ENCODE results near the gene PTH2.
"Not testable (repeated sequence)": the region's sequence is repeated elsewhere in the genome, so short reads cannot be mapped to it uniquely, and the experiment has no call there.

Gene PTH2

GRCh38 chr19:49461130-49461529, 37.9 kb upstream of the PTH2 start:
- not testable (repeated sequence) for H3K27me3 ChIP-seq (ENCODE audit: low read depth, low read length); H3K4me1 ChIP-seq (ENCODE audit: control insufficient read depth in 1 of 2, insufficient read depth in 2 of 2, low read length in 2 of 2); H3K9me3 ChIP-seq (ENCODE audit: control insufficient read depth in 1 of 2, low read length in 2 of 2); H3K27ac ChIP-seq (ENCODE audit: low read length); H3K4me3 ChIP-seq (ENCODE audit: low read depth in 1 of 2, low read length in 2 of 2)
- H3K36me3 ChIP-seq (ENCODE audit: control insufficient read depth in 1 of 2, insufficient read depth in 2 of 2, low read length in 2 of 2) = peaks cover 0 to 39% of the 10 kb centered on the region in 2 donors

- H3K9me3 ChIP-seq (ENCODE audit: control insufficient read depth in 1 of 2, low read length in 2 of 2) = no peaks in the 10 kb centered on the region
- no peak overlapping the region for H3K27ac ChIP-seq (ENCODE audit: low read length)
- H3K4me3 ChIP-seq (ENCODE audit: low read depth in 1 of 2, low read length in 2 of 2) = no peak overlapping the region
- H3K4me1 ChIP-seq (ENCODE audit: control insufficient read depth in 1 of 2, insufficient read depth in 2 of 2, low read length in 2 of 2) = peaks cover 0 to 2% of the 10 kb centered on the region in 2 donors
- H3K27me3 ChIP-seq (ENCODE audit: low read depth, low read length) = no peaks in the 10 kb centered on the region
- peaks cover 0 to 28% of the 10 kb centered on the region in 2 donors for H3K36me3 ChIP-seq (ENCODE audit: control insufficient read depth in 1 of 2, insufficient read depth in 2 of 2, low read length in 2 of 2)
Measured at GRCh38 chr19:49459388-49459787, 36.1 kb upstream of the PTH2 start.

- H3K27me3 ChIP-seq (ENCODE audit: low read depth, low read length) = no peaks in the 10 kb centered on the region
- H3K9me3 ChIP-seq (ENCODE audit: control insufficient read depth in 1 of 2, low read length in 2 of 2) = no peaks in the 10 kb centered on the region
- H3K27ac ChIP-seq (ENCODE audit: low read length) = peak overlapping the region; percentile 49
- H3K4me3 ChIP-seq (ENCODE audit: low read depth in 1 of 2, low read length in 2 of 2) = no peak overlapping the region
- peaks cover 0 to 10% of the 10 kb centered on the region in 2 donors for H3K4me1 ChIP-seq (ENCODE audit: control insufficient read depth in 1 of 2, insufficient read depth in 2 of 2, low read length in 2 of 2)
- peaks cover 0 to 23% of the 10 kb centered on the region in 2 donors for H3K36me3 ChIP-seq (ENCODE audit: control insufficient read depth in 1 of 2, insufficient read depth in 2 of 2, low read length in 2 of 2)
Measured at GRCh38 chr19:49458567-49458903, 35.3 kb upstream of the PTH2 start.

GRCh38 chr19:49456326-49456725, 33.1 kb upstream of the PTH2 start:
- no peaks in the 10 kb centered on the region for H3K9me3 ChIP-seq (ENCODE audit: control insufficient read depth in 1 of 2, low read length in 2 of 2)
- H3K27ac ChIP-seq (ENCODE audit: low read length) = no peak overlapping the region
- peaks cover 0 to 18% of the 10 kb centered on the region in 2 donors for H3K4me1 ChIP-seq (ENCODE audit: control insufficient read depth in 1 of 2, insufficient read depth in 2 of 2, low read length in 2 of 2)
- H3K4me3 ChIP-seq (ENCODE audit: low read depth in 1 of 2, low read length in 2 of 2) = no peak overlapping the region
- no peaks in the 10 kb centered on the region for H3K27me3 ChIP-seq (ENCODE audit: low read depth, low read length)
- peaks cover 0 to 19% of the 10 kb centered on the region in 2 donors for H3K36me3 ChIP-seq (ENCODE audit: control insufficient read depth in 1 of 2, insufficient read depth in 2 of 2, low read length in 2 of 2)

- Histone ChIP-seq H3K27me3 (ENCODE audit: low read depth, low read length) (no peaks in the 10 kb centered on the region), H3K9me3 (ENCODE audit: control insufficient read depth in 1 of 2, low read length in 2 of 2) (no peaks in the 10 kb centered on the region), H3K4me3 (ENCODE audit: low read depth in 1 of 2, low read length in 2 of 2) (no peak overlapping the region), H3K4me1 (ENCODE audit: control insufficient read depth in 1 of 2, insufficient read depth in 2 of 2, low read length in 2 of 2) (peaks cover 0 to 20% of the 10 kb centered on the region in 2 donors), H3K36me3 (ENCODE audit: control insufficient read depth in 1 of 2, insufficient read depth in 2 of 2, low read length in 2 of 2) (peaks cover 0 to 19% of the 10 kb centered on the region in 2 donors), H3K27ac (ENCODE audit: low read length) (no peak overlapping the region)
Measured at GRCh38 chr19:49455773-49456172, 32.5 kb upstream of the PTH2 start.

- Histone ChIP-seq H3K27me3 (ENCODE audit: low read depth, low read length) (no peaks in the 10 kb centered on the region), H3K9me3 (ENCODE audit: control insufficient read depth in 1 of 2, low read length in 2 of 2) (no peaks in the 10 kb centered on the region), H3K27ac (ENCODE audit: low read length) (peak overlapping the region; percentile 88), H3K36me3 (ENCODE audit: control insufficient read depth in 1 of 2, insufficient read depth in 2 of 2, low read length in 2 of 2) (peaks cover 0 to 13% of the 10 kb centered on the region in 2 donors), H3K4me1 (ENCODE audit: control insufficient read depth in 1 of 2, insufficient read depth in 2 of 2, low read length in 2 of 2) (peaks cover 0 to 25% of the 10 kb centered on the region in 2 donors), H3K4me3 (ENCODE audit: low read depth in 1 of 2, low read length in 2 of 2) (peak overlapping the region; percentile 65 to 90)
Measured at GRCh38 chr19:49453757-49454240, 30.6 kb upstream of the PTH2 start.

- H3K27ac ChIP-seq (ENCODE audit: low read length) = peak within 1 kb of the TSS; percentile 88
- H3K4me1 ChIP-seq (ENCODE audit: control insufficient read depth in 1 of 2, insufficient read depth in 2 of 2, low read length in 2 of 2) = peaks cover 0 to 25% of the 10 kb centered on the region in 2 donors
- peak within 1 kb of the TSS; percentile 90 to 96 for H3K4me3 ChIP-seq (ENCODE audit: low read depth in 1 of 2, low read length in 2 of 2)
- H3K36me3 ChIP-seq (ENCODE audit: control insufficient read depth in 1 of 2, insufficient read depth in 2 of 2, low read length in 2 of 2) = peaks cover 0 to 17% of the 10 kb centered on the region in 2 donors
- no peaks in the 10 kb centered on the region for H3K9me3 ChIP-seq (ENCODE audit: control insufficient read depth in 1 of 2, low read length in 2 of 2)
- no peaks in the 10 kb centered on the region for H3K27me3 ChIP-seq (ENCODE audit: low read depth, low read length)
Measured at GRCh38 chr19:49453013-49453756, 29.9 kb upstream of the PTH2 start, which contains the start of gene ALDH16A1. Gene ALDH16A1 (plus strand): TSS chr19:49453225. CDS start chr19:49453332, 107 bp downstream.

- Histone ChIP-seq H3K27ac (ENCODE audit: low read length) (peak within 1 kb of the TSS; percentile 88), H3K27me3 (ENCODE audit: low read depth, low read length) (no peaks in the 10 kb centered on the region), H3K9me3 (ENCODE audit: control insufficient read depth in 1 of 2, low read length in 2 of 2) (no peaks in the 10 kb centered on the region), H3K36me3 (ENCODE audit: control insufficient read depth in 1 of 2, insufficient read depth in 2 of 2, low read length in 2 of 2) (peaks cover 3 to 27% of the 10 kb centered on the region in 2 donors), H3K4me1 (ENCODE audit: control insufficient read depth in 1 of 2, insufficient read depth in 2 of 2, low read length in 2 of 2) (peaks cover 0 to 25% of the 10 kb centered on the region in 2 donors), H3K4me3 (ENCODE audit: low read depth in 1 of 2, low read length in 2 of 2) (peak within 1 kb of the TSS; percentile 90 to 96)
Measured at GRCh38 chr19:49451430-49452181, 28.4 kb upstream of the PTH2 start, which contains the start of gene PIH1D1. Gene PIH1D1 (minus strand): TSS chr19:49451814. CDS start chr19:49451574, 240 bp downstream.

GRCh38 chr19:49450405-49450804, 27.2 kb upstream of the PTH2 start:
- H3K27me3 ChIP-seq (ENCODE audit: low read depth, low read length) = no peaks in the 10 kb centered on the region
- H3K36me3 ChIP-seq (ENCODE audit: control insufficient read depth in 1 of 2, insufficient read depth in 2 of 2, low read length in 2 of 2) = peaks cover 3 to 24% of the 10 kb centered on the region in 2 donors
- peaks cover 0 to 25% of the 10 kb centered on the region in 2 donors for H3K4me1 ChIP-seq (ENCODE audit: control insufficient read depth in 1 of 2, insufficient read depth in 2 of 2, low read length in 2 of 2)
- peak overlapping the region in 1 of 2 donors; percentile 96 for H3K4me3 ChIP-seq (ENCODE audit: low read depth in 1 of 2, low read length in 2 of 2)
- no peaks in the 10 kb centered on the region for H3K9me3 ChIP-seq (ENCODE audit: control insufficient read depth in 1 of 2, low read length in 2 of 2)
- H3K27ac ChIP-seq (ENCODE audit: low read length) = no peak overlapping the region

GRCh38 chr19:49448432-49448786, 25.2 kb upstream of the PTH2 start:
- no peak overlapping the region for H3K4me3 ChIP-seq (ENCODE audit: low read depth in 1 of 2, low read length in 2 of 2)
- H3K27me3 ChIP-seq (ENCODE audit: low read depth, low read length) = no peaks in the 10 kb centered on the region
- H3K9me3 ChIP-seq (ENCODE audit: control insufficient read depth in 1 of 2, low read length in 2 of 2) = no peaks in the 10 kb centered on the region
- H3K4me1 ChIP-seq (ENCODE audit: control insufficient read depth in 1 of 2, insufficient read depth in 2 of 2, low read length in 2 of 2) = peaks cover 0 to 15% of the 10 kb centered on the region in 2 donors
- H3K36me3 ChIP-seq (ENCODE audit: control insufficient read depth in 1 of 2, insufficient read depth in 2 of 2, low read length in 2 of 2) = peaks cover 3 to 21% of the 10 kb centered on the region in 2 donors
- H3K27ac ChIP-seq (ENCODE audit: low read length) = no peak overlapping the region

All from muscle layer of duodenum (tissue), 2 donors.